SJSA1 (cell line): Measurements from ENCODE around the gene PIGB. TPM values are rescaled to one million over a fixed set of nuclear protein-coding genes. Genes with fewer than 3 reads are reported as not detected.

Experiments used
- total RNA-seq: library from RNA; depleted of rRNA; stranded (reverse); fragments of >200 nt; shearing (Covaris generic); gene quantifications from 2 replicates; pipeline ENCODE4 v1.2.3, GENCODE V29; 2014; rRNA removed

The PIGB gene
- total RNA-seq, 1 experiment from 2014 or later = 17.0 TPM

Other genes starting within 250 kb of the PIGB start
- gene RSL24D1, start 122.3 kb upstream of the PIGB start, total RNA-seq = 86.4 and 103 TPM in 2 replicates
- gene RAB27A, start 29.4 kb upstream of the PIGB start, total RNA-seq = 13.0 and 20.3 TPM in 2 replicates
- gene PIGBOS1, start 99 bp upstream of the PIGB start, total RNA-seq = 23.9 and 39.6 TPM in 2 replicates
- gene CCPG1, start 89.1 kb downstream of the PIGB start, total RNA-seq = 21.4 and 28.2 TPM in 2 replicates
- gene PIERCE2, start 89.3 kb downstream of the PIGB start, total RNA-seq = not detected in 2 replicates
- gene DNAAF4, start 189.0 kb downstream of the PIGB start, total RNA-seq = 0.45 and 20.3 TPM in 2 replicates